ENCODE results near the gene STPG4. TPM values are rescaled to one million over a fixed set of nuclear protein-coding genes. Genes with fewer than 3 reads are reported as not detected.
"Not testable (repeated sequence)": the region's sequence is repeated elsewhere in the genome, so short reads cannot be mapped to it uniquely, and the experiment has no call there.

STPG4 gene
- total RNA-seq, 1 experiment from 2014 or later, result 0.79 TPM

DNA sequence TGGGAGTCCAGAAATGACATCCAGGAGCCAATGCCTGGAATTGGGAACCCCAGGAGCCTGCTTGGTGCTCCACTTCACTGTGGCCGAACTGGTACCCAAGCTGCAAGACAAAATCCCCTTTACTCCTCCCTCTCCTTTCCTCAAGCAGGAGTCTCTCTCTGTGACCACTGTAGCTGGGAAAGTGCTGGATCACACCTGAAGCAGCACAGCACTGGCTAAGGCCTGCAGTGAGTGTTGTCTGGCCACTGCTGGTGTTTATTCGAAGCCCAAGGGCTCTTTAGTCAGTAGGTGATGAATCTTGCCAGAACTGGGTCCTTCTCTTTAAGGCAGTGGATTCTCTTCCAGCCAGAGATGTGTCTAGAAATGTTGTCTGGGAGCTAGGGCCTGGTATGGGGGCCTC lies 26.4 kb downstream of the STPG4 start:
- Histone ChIP-seq H3K9me3 (peaks cover 3% of the 10 kb centered on the region; the same call in 1 of the 2 replicates), H3K36me3 (ENCODE audit: control insufficient read depth, insufficient read depth, low read length) (no peaks in the 10 kb centered on the region), H3K4me3 (ENCODE audit: low read depth, low read length) (no peak overlapping the region), H3K27me3 (replicated peaks; ENCODE audit: control insufficient read depth, insufficient read depth, low read length) (no peaks in the 10 kb centered on the region), H3K4me1 (peaks cover 10% of the 10 kb centered on the region)
- Mint-ChIP-seq H3K27ac (ENCODE audit: unreplicated experiment) (peak overlapping the region; percentile 22), H3K4me3 (ENCODE audit: unreplicated experiment) (no peak overlapping the region), H3K27me3 (ENCODE audit: insufficient read depth, unreplicated experiment) (no peaks in the 10 kb centered on the region), H3K9me3 (ENCODE audit: unreplicated experiment) (peaks cover 28% of the 10 kb centered on the region), H3K4me1 (ENCODE audit: low read depth, unreplicated experiment) (peaks cover 29% of the 10 kb centered on the region), H3K36me3 (ENCODE audit: insufficient read depth, unreplicated experiment) (peaks cover 6% of the 10 kb centered on the region)
- intact Hi-C loops (cut with micrococcal nuclease; ENCODE audit: unreplicated experiment), result loop anchor here (1.0 kb wide), 1 partner anchor 195 kb away; no protein-coding TSS in a partner anchor
- POLR2A ChIA-PET, result no interaction called here
- no peak for DNase-seq
- CTCF ChIA-PET, result interaction anchor here (1.3 to 2.0 kb wide), 2 partner anchors 50 to 193 kb away, joined by 3 to 7 read pairs; no protein-coding TSS in a partner anchor
- no TSS peak for BruUV-seq (replicated peaks)
- TF ChIP-seq, protein P1, sequence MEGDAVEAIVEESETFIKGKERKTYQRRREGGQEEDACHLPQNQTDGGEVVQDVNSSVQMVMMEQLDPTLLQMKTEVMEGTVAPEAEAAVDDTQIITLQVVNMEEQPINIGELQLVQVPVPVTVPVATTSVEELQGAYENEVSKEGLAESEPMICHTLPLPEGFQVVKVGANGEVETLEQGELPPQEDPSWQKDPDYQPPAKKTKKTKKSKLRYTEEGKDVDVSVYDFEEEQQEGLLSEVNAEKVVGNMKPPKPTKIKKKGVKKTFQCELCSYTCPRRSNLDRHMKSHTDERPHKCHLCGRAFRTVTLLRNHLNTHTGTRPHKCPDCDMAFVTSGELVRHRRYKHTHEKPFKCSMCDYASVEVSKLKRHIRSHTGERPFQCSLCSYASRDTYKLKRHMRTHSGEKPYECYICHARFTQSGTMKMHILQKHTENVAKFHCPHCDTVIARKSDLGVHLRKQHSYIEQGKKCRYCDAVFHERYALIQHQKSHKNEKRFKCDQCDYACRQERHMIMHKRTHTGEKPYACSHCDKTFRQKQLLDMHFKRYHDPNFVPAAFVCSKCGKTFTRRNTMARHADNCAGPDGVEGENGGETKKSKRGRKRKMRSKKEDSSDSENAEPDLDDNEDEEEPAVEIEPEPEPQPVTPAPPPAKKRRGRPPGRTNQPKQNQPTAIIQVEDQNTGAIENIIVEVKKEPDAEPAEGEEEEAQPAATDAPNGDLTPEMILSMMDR (IDR thresholded peaks at IDR 0.05; ENCODE audit: insufficient read depth in 1 of 2, low read depth in 1 of 2, low read length in 1 of 2, severe bottlenecking in 1 of 2, unreplicated experiment in 1 of 2), result no peak

DNA sequence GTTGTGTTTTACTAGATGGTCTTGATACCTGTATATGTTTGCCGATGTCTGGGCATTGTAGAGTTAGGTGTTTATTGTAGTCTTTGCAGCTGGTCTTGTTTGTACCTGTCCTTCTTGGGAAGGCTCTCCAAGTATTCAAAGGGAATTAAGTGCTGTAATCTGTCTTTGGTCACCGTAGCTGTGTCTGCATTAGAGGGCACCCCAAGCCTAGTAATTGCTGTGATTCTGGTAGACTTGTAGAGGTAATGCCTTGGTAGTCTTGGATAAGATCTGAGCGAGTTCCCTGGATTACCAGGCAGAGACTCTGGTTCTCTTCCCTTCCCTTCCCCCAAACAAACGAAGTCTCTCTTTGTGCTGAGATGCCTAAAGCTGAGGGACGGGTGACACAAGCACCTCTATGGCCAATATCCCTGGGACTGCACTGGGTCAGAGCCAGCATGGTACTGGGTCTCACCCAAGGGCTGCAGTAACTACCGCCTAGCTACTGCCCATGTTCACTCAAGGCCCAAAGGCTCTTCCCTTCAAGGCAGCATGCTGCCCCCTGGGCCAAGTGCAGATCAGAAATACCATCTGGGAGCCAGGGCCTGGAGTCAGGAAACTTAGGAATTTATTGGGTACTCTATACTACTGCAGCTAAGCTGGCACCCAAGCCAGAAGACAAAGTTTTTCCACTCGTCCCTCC lies 27.1 kb downstream of the STPG4 start:
- H3K9me3 ChIP-seq, result peaks cover 3% of the 10 kb centered on the region; the same call in 1 of the 2 replicates
- peaks cover 10% of the 10 kb centered on the region for H3K4me1 ChIP-seq
- Mint-ChIP-seq H3K36me3 (ENCODE audit: insufficient read depth, unreplicated experiment) (peaks cover 6% of the 10 kb centered on the region), H3K27me3 (ENCODE audit: insufficient read depth, unreplicated experiment) (no peaks in the 10 kb centered on the region), H3K4me1 (ENCODE audit: low read depth, unreplicated experiment) (peaks cover 26% of the 10 kb centered on the region), H3K27ac (ENCODE audit: unreplicated experiment) (peak overlapping the region; percentile 22), H3K4me3 (ENCODE audit: unreplicated experiment) (no peak overlapping the region), H3K9me3 (ENCODE audit: unreplicated experiment) (peaks cover 28% of the 10 kb centered on the region)
- BruUV-seq (replicated peaks), result no TSS peak
- ChIA-PET POLR2A (no interaction called here), CTCF (interaction anchor here (1.3 to 2.0 kb wide), 2 partner anchors 49 to 194 kb away, joined by 3 to 7 read pairs; no protein-coding TSS in a partner anchor)
- peak in 1 of 2 experiments; percentile 25 for DNase-seq
- no peak overlapping the region for H3K4me3 ChIP-seq (ENCODE audit: low read depth, low read length)
- H3K36me3 ChIP-seq (ENCODE audit: control insufficient read depth, insufficient read depth, low read length), result no peaks in the 10 kb centered on the region
- intact Hi-C loops (cut with micrococcal nuclease; ENCODE audit: unreplicated experiment), result loop anchor here (1.0 kb wide), 1 partner anchor 195 kb away; no protein-coding TSS in a partner anchor
- no peaks in the 10 kb centered on the region for H3K27me3 ChIP-seq (replicated peaks; ENCODE audit: control insufficient read depth, insufficient read depth, low read length)
- TF ChIP-seq, protein P1 (IDR thresholded peaks at IDR 0.05; ENCODE audit: insufficient read depth in 1 of 2, low read depth in 1 of 2, low read length in 1 of 2, severe bottlenecking in 1 of 2, unreplicated experiment in 1 of 2), result no peak

DNA sequence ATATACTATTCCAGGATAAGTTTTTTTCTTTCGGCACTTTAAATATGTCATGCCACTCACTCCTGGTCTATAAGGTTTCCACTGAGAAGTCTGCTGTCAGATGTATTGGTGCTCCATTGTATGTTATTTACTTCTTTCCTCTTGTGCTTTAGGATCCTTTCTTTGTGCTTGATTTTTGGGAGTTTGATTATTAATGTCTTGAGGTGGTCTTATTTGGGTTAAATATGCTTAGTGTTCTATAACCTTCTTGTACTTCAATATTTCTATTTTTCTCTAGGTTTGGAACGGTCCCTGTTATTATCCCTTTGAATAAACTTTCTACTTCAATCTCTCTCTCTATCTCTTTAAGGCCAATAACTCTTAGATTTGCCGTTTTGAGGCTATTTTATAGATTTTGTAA lies 28.3 kb downstream of the STPG4 start:
- DNase-seq, result no peak
- Histone ChIP-seq H3K9me3 (peaks cover 9% of the 10 kb centered on the region; the same call in 1 of the 2 replicates), H3K27me3 (replicated peaks; ENCODE audit: control insufficient read depth, insufficient read depth, low read length) (no peaks in the 10 kb centered on the region), H3K4me3 (ENCODE audit: low read depth, low read length) (no peak overlapping the region), H3K4me1 (peaks cover 7% of the 10 kb centered on the region; the same call in 1 of the 2 replicates), H3K36me3 (ENCODE audit: control insufficient read depth, insufficient read depth, low read length) (no peaks in the 10 kb centered on the region)
- no peaks in the 10 kb centered on the region for H3K27me3 Mint-ChIP-seq (ENCODE audit: insufficient read depth, unreplicated experiment)
- intact Hi-C loops (cut with micrococcal nuclease; ENCODE audit: unreplicated experiment), result no loop called here
- peaks cover 6% of the 10 kb centered on the region for H3K36me3 Mint-ChIP-seq (ENCODE audit: insufficient read depth, unreplicated experiment)
- peaks cover 28% of the 10 kb centered on the region for H3K9me3 Mint-ChIP-seq (ENCODE audit: unreplicated experiment)
- no TSS peak for BruUV-seq (replicated peaks)
- TF ChIP-seq, protein P1 (IDR thresholded peaks at IDR 0.05; ENCODE audit: insufficient read depth in 1 of 2, low read depth in 1 of 2, low read length in 1 of 2, severe bottlenecking in 1 of 2, unreplicated experiment in 1 of 2), result no peak
- H3K4me3 Mint-ChIP-seq (ENCODE audit: unreplicated experiment), result no peak overlapping the region
- POLR2A ChIA-PET, result no interaction called here
- H3K27ac Mint-ChIP-seq (ENCODE audit: unreplicated experiment), result no peak overlapping the region
- CTCF ChIA-PET, result interaction anchor here (2.0 kb wide), 1 partner anchor 195 kb away, joined by 7 read pairs; no protein-coding TSS in a partner anchor
- H3K4me1 Mint-ChIP-seq (ENCODE audit: low read depth, unreplicated experiment), result peaks cover 14% of the 10 kb centered on the region

DNA sequence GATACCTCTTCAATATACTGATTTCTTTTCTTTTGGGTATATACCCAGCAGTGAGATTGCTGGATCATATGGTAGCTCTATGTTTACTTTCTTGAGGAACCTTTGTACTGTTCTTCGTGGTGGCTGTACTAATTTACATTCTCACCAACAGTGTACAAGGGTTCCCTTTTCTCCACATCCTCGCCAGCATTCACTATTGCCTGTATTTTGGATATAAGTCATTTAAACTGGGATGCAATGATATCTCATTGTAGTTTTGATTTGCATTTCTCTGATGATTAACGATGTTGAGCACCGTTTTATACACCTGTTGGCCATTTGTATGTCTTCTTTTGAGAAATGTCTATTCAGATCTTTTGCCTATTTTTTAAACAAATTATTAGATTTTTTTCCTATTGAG lies 30.4 kb downstream of the STPG4 start:
- CTCF ChIA-PET; H3K27ac Mint-ChIP-seq (ENCODE audit: unreplicated experiment); H3K9me3 ChIP-seq; H3K36me3 Mint-ChIP-seq (ENCODE audit: insufficient read depth, unreplicated experiment); H3K4me3 ChIP-seq (ENCODE audit: low read depth, low read length); H3K27me3 ChIP-seq (replicated peaks; ENCODE audit: control insufficient read depth, insufficient read depth, low read length); H3K27me3 Mint-ChIP-seq (ENCODE audit: insufficient read depth, unreplicated experiment); H3K36me3 ChIP-seq (ENCODE audit: control insufficient read depth, insufficient read depth, low read length); BruUV-seq (replicated peaks); H3K4me3 Mint-ChIP-seq (ENCODE audit: unreplicated experiment): not testable (repeated sequence)
- intact Hi-C loops (cut with micrococcal nuclease; ENCODE audit: unreplicated experiment), result loop anchor here (5.0 kb wide), 1 partner anchor 47 kb away; no protein-coding TSS in a partner anchor
- POLR2A ChIA-PET, result interaction anchor here (0.6 to 0.7 kb wide), 3 partner anchors 46 to 1179 kb away, joined by 3 read pairs; no protein-coding TSS in a partner anchor
- Mint-ChIP-seq H3K9me3 (ENCODE audit: unreplicated experiment) (peaks cover 28% of the 10 kb centered on the region), H3K4me1 (ENCODE audit: low read depth, unreplicated experiment) (peaks cover 18% of the 10 kb centered on the region)
- peaks cover 14% of the 10 kb centered on the region; the same call in 1 of the 2 replicates for H3K4me1 ChIP-seq
- peak in 1 of 2 experiments; percentile 37 for DNase-seq

DNA sequence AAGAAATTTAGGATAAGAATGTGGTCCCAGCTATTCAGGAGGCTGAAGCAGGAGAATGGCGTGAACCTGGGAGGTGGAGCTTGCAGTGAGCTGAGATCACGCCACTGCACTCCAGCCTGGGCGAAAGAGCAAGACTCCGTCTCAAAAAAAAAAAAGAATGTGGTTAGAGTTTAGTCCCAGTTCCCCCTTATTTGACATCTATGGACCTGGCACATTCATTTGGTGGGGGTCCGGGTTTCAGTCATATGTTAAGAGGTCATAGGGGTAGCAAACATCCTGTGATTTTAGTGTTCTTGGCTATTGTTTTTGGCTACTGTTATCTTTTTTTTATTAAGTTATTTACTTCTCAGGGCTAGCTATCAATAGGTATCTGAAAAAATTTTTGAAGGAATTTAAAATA lies 34.7 kb downstream of the STPG4 start:
- intact Hi-C loops (cut with micrococcal nuclease; ENCODE audit: unreplicated experiment), result loop anchor here (5.0 kb wide), 1 partner anchor 43 kb away; no protein-coding TSS in a partner anchor
- H3K36me3 Mint-ChIP-seq (ENCODE audit: insufficient read depth, unreplicated experiment); POLR2A ChIA-PET; H3K4me3 ChIP-seq (ENCODE audit: low read depth, low read length); BruUV-seq (replicated peaks); DNase-seq; CTCF ChIA-PET; H3K4me3 Mint-ChIP-seq (ENCODE audit: unreplicated experiment); H3K9me3 ChIP-seq; H3K9me3 Mint-ChIP-seq (ENCODE audit: unreplicated experiment); H3K36me3 ChIP-seq (ENCODE audit: control insufficient read depth, insufficient read depth, low read length); H3K27me3 Mint-ChIP-seq (ENCODE audit: insufficient read depth, unreplicated experiment); H3K27me3 ChIP-seq (replicated peaks; ENCODE audit: control insufficient read depth, insufficient read depth, low read length): not testable (repeated sequence)
- peaks cover 24% of the 10 kb centered on the region for H3K4me1 ChIP-seq
- H3K4me1 Mint-ChIP-seq (ENCODE audit: low read depth, unreplicated experiment), result peaks cover 28% of the 10 kb centered on the region
- H3K27ac Mint-ChIP-seq (ENCODE audit: unreplicated experiment), result peak overlapping the region; percentile 8
